ENCODE results near the gene FAM151B. TPM values are rescaled to one million over a fixed set of nuclear protein-coding genes. Genes with fewer than 3 reads are reported as not detected.

Gene FAM151B
- total and polyA plus RNA-seq, 2 of the 13 experiments (the other 11 are each of a cell fraction or from before 2014, with no cell fraction given) = 0.61 to 1.0 TPM

DNA sequence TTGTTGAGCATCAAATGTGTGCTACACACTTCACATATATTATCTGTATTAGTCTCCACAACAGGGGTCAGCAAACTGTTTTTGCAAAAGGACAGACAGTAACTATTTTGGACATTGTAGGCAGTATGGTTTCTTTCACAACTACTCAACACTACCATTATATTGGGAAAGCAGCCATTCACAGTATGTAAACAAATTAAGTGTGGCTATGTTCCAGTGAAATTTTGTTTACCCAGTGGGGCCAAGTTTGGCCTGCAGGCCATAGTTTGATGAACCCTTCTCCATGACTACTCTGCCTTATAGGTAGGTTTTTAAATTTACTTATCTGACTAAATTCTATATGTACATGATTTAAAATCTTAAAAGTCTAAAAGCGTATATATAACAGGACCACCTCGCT is 13.0 kb upstream of the FAM151B start (continued):
- peak; percentile 32; the same call in 1 of the 2 replicates for TF ChIP-seq NCOA2 (CRISPR knock-in tag; IDR thresholded peaks at IDR 0.05)
- TF ChIP-seq U2AF1 (optimal IDR thresholded peaks at IDR 0.05; ENCODE audit: low read depth, low read length) = no peak
- no peak for TF ChIP-seq ZKSCAN5 (CRISPR knock-in tag; IDR thresholded peaks at IDR 0.05)
- TF ChIP-seq ZNF564 (CRISPR knock-in tag; IDR thresholded peaks at IDR 0.05) = 0 out of 2 replicates have a peak, but pooled peaks have one; percentile 27
- TF ChIP-seq CEBPG (CRISPR knock-in tag; IDR thresholded peaks at IDR 0.05) = peak; percentile 72
- 0 out of 2 replicates have a peak, but pooled peaks have one; percentile 60 for TF ChIP-seq ZNF160 (CRISPR knock-in tag; IDR thresholded peaks at IDR 0.05)
- peak in 1 of 2 experiments; percentile 30; a peak in 1 of 4 replicates for TF ChIP-seq EP300 (IDR thresholded peaks at IDR 0.05; ENCODE audit: low read depth in 2 of 2, low read length in 2 of 2)
- no peak for TF ChIP-seq EP300 (CRISPR knock-in tag; IDR thresholded peaks at IDR 0.05; ENCODE audit: borderline replicate concordance)
- TF ChIP-seq FOXJ3 (CRISPR knock-in tag; IDR thresholded peaks at IDR 0.05; ENCODE audit: borderline replicate concordance) = peak; percentile 46; the same call in 1 of the 2 replicates
- TF ChIP-seq, protein P1, sequence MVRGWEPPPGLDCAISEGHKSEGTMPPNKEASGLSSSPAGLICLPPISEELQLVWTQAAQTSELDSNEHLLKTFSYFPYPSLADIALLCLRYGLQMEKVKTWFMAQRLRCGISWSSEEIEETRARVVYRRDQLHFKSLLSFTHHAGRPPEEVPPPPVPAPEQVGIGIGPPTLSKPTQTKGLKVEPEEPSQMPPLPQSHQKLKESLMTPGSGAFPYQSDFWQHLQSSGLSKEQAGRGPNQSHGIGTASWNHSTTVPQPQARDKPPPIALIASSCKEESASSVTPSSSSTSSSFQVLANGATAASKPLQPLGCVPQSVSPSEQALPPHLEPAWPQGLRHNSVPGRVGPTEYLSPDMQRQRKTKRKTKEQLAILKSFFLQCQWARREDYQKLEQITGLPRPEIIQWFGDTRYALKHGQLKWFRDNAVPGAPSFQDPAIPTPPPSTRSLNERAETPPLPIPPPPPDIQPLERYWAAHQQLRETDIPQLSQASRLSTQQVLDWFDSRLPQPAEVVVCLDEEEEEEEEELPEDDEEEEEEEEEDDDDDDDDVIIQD (CRISPR knock-in tag; IDR thresholded peaks at IDR 0.05; ENCODE audit: low read depth) = peak; percentile 99
- 0 out of 4 replicates have a peak, but pooled peaks of 1 of the 2 experiments have one; percentile 21 for TF ChIP-seq KLF16 (CRISPR knock-in tag; IDR thresholded peaks at IDR 0.05)
- TF ChIP-seq CAMTA2 (CRISPR knock-in tag; IDR thresholded peaks at IDR 0.05; ENCODE audit: borderline replicate concordance) = no peak
- TF ChIP-seq, protein P2, sequence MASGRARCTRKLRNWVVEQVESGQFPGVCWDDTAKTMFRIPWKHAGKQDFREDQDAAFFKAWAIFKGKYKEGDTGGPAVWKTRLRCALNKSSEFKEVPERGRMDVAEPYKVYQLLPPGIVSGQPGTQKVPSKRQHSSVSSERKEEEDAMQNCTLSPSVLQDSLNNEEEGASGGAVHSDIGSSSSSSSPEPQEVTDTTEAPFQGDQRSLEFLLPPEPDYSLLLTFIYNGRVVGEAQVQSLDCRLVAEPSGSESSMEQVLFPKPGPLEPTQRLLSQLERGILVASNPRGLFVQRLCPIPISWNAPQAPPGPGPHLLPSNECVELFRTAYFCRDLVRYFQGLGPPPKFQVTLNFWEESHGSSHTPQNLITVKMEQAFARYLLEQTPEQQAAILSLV (CRISPR knock-in tag; IDR thresholded peaks at IDR 0.05; ENCODE audit: borderline replicate concordance) = no peak
- TF ChIP-seq SMAD3 (CRISPR knock-in tag; IDR thresholded peaks at IDR 0.05) = 0 out of 2 replicates have a peak, but pooled peaks have one; percentile 67
- TF ChIP-seq GATAD2A (CRISPR knock-in tag; IDR thresholded peaks at IDR 0.05) = peak; percentile 75
- TF ChIP-seq NR2F2 (IDR thresholded peaks at IDR 0.05; ENCODE audit: borderline replicate concordance, low read depth) = peak; percentile 51; the same call in 1 of the 2 replicates
- peak; percentile 84 for TF ChIP-seq POGZ (CRISPR knock-in tag; IDR thresholded peaks at IDR 0.05)
- no peak for TF ChIP-seq PAF1 (CRISPR knock-in tag; IDR thresholded peaks at IDR 0.05)
- TF ChIP-seq HDAC2 (CRISPR knock-in tag; IDR thresholded peaks at IDR 0.05) = 0 out of 2 replicates have a peak, but pooled peaks have one; percentile 12
- TF ChIP-seq ZMYM4 (CRISPR knock-in tag; IDR thresholded peaks at IDR 0.05) = peak; percentile 91
- TF ChIP-seq, protein P3, sequence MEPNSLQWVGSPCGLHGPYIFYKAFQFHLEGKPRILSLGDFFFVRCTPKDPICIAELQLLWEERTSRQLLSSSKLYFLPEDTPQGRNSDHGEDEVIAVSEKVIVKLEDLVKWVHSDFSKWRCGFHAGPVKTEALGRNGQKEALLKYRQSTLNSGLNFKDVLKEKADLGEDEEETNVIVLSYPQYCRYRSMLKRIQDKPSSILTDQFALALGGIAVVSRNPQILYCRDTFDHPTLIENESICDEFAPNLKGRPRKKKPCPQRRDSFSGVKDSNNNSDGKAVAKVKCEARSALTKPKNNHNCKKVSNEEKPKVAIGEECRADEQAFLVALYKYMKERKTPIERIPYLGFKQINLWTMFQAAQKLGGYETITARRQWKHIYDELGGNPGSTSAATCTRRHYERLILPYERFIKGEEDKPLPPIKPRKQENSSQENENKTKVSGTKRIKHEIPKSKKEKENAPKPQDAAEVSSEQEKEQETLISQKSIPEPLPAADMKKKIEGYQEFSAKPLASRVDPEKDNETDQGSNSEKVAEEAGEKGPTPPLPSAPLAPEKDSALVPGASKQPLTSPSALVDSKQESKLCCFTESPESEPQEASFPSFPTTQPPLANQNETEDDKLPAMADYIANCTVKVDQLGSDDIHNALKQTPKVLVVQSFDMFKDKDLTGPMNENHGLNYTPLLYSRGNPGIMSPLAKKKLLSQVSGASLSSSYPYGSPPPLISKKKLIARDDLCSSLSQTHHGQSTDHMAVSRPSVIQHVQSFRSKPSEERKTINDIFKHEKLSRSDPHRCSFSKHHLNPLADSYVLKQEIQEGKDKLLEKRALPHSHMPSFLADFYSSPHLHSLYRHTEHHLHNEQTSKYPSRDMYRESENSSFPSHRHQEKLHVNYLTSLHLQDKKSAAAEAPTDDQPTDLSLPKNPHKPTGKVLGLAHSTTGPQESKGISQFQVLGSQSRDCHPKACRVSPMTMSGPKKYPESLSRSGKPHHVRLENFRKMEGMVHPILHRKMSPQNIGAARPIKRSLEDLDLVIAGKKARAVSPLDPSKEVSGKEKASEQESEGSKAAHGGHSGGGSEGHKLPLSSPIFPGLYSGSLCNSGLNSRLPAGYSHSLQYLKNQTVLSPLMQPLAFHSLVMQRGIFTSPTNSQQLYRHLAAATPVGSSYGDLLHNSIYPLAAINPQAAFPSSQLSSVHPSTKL (CRISPR knock-in tag; IDR thresholded peaks at IDR 0.05) = peak; percentile 77
- 0 out of 2 replicates have a peak, but pooled peaks have one; percentile 55 for TF ChIP-seq ZSCAN29 (CRISPR knock-in tag; conservative IDR thresholded peaks at IDR 0.05)
- peak; percentile 80; the same call in 1 of the 2 replicates for TF ChIP-seq CEBPB (IDR thresholded peaks at IDR 0.05; ENCODE audit: borderline replicate concordance, low read depth, low read length)
- peak; percentile 60; the same call in 1 of the 2 replicates for TF ChIP-seq HMG20A (CRISPR knock-in tag; IDR thresholded peaks at IDR 0.05; ENCODE audit: borderline replicate concordance)
- peak; percentile 33 for TF ChIP-seq TEAD3 (CRISPR knock-in tag; optimal IDR thresholded peaks at IDR 0.05; ENCODE audit: borderline replicate concordance)

Measured in HepG2 (cell line).